SH-SY5Y (cell line): ENCODE measurements around the gene COL20A1.

Source experiments
- GATA2 ChIP-seq: IDR thresholded peaks from 2 replicates; pipeline ENCODE4 v1.6.1; 2011; ENCODE audit warnings: mild to moderate bottlenecking, low read depth, low read length
- GATA3 ChIP-seq: IDR thresholded peaks from 2 replicates; pipeline ENCODE4 v1.6.1; 2011; ENCODE audit warnings: low read depth, mild to moderate bottlenecking, low read length, moderate library complexity

DNA sequence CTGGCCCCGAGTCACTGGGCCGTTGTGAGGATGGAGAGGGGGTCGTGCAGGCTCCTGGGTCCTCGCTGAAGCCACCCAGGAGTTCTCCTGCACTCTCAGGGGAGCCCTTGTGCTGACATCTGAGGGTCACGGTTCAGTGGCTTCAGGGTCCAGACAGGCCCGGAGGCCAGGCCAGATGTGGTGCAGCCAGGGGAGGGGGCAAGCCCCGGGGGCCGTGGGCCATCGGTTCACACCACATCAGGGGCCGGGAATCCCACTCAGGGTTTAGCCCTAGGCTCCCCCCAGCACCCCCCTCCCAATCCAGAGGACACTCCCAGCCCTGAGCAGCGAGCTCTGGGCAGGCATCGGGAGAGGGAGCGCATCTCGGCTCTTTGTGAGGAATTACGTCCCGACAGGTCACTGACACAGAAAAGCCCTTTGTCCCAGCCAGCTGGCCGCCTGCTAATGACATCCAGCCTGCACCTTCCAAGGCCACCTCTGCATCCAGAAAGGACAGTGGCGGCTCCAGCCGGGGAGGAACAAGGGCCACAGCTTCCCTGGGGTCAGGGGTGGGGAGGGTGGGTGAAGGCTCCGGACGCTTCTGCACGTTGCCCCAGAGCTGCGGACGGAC is 74.6 kb downstream of the COL20A1 start:
- TF ChIP-seq GATA2 = no peak
- TF ChIP-seq GATA3 = no peak
